GM12892 (cell line): Measurements from ENCODE around the gene LETMD1.

Experiments used
- POLR2AphosphoS5 ChIP-seq: IDR thresholded peaks from 2 replicates; pipeline ENCODE4 v1.6.1; 2011; ENCODE audit warnings: low read depth, low read length, control low read depth
- TAF1 ChIP-seq: IDR thresholded peaks from 2 replicates; pipeline ENCODE4 v1.6.1; 2011; ENCODE audit warnings: low read depth, mild to moderate bottlenecking, control low read depth, low read length, borderline replicate concordance

GRCh38 chr12:51018956-51019355 lies 29.2 kb upstream of the LETMD1 start:
- TF ChIP-seq TAF1 (no peak), POLR2AphosphoS5 (no peak)
